ENCODE data around the gene COQ5.
"Not testable (repeated sequence)": the region's sequence is repeated elsewhere in the genome, so short reads cannot be mapped to it uniquely, and the experiment has no call there.

COQ5 gene

GRCh38 chr12:120522568-120522967 lies 6.4 kb downstream of the COQ5 start:
- DNase-seq: no peak

- DNase-seq: not testable (repeated sequence)
Observed at GRCh38 chr12:120519324-120519723, 9.6 kb downstream of the COQ5 start.

DNA sequence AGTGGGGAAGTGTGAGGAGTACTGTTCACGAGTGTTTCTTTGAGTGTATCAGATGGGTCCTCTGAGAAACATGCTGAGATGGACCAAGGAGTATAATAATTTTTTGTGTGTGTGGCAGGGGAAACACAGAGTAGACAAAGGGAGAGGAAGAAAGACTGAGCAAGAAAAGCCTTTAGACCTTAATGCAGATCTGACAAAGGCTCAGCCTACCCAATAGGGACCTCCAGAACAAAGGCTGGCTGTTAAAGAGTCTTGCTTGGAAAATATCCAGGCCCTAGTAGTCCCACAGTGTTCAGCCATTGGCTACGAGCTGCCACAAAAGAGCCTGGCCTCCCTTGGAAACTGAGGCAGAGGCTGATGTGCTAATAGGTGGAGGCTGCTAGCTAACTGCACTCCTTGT lies 13.5 kb downstream of the COQ5 start:
- DNase-seq: no peak

- no peak for DNase-seq
Observed at GRCh38 chr12:120514002-120514401, 15.0 kb downstream of the COQ5 start.

- DNase-seq: no peak
Observed at GRCh38 chr12:120508537-120508936, 20.4 kb downstream of the COQ5 start.

- DNase-seq: no peak
Observed at GRCh38 chr12:120504587-120504986, 24.4 kb downstream of the COQ5 start.

DNA sequence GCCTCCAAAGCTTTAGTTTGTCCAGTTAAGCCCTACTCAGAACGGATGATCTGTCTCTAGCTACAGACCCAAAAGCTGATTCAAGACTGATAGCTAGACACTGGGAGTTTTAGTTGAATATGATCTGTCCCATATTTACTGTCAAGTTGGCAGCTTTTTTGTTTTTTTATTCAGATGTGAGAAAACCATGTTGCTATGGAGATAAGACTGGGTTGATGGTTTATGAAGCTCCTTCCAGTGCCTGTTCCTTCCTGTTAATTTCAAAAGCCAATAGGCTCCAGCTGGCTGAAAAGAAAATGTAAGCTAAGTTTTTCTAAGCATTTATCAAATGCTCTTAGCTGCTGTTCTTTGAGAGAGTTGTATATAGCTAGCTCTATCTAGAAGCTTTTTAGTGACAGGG lies 28.4 kb downstream of the COQ5 start:
- DNase-seq: no peak

DNA sequence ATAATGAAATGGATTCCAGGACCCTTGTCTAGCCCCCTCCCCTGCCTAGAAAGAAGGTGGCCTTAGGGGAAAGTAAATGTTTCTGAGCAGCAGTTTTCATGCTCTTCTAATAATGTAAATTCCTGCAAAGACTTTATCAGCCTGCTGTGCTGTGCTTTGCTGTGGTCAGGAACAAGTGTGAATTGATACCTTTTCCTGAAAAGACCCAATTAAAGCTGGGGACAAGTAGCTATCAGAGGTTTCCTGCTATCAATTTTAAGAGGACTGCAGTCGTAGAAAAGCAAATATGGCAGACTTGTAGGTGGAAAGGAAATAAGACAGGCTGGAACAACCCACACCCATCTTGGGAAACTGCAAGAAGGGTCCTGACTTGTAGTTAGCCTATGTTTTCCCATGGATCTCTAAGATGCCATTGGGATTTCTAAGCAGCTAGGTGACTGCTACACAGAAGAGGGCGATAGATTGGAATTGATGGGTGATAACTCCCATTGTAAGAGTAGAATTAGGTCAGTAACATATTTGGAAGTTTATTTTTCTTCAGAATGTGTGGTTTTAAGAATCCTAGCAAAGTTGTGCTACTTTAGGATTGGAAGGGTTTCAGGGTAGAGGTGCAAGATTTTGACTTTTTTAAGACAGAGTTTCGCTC lies 30.0 kb downstream of the COQ5 start:
- no peak for DNase-seq

GRCh38 chr12:120497524-120498150 lies 31.3 kb downstream of the COQ5 start:
- no peak for DNase-seq

DNA sequence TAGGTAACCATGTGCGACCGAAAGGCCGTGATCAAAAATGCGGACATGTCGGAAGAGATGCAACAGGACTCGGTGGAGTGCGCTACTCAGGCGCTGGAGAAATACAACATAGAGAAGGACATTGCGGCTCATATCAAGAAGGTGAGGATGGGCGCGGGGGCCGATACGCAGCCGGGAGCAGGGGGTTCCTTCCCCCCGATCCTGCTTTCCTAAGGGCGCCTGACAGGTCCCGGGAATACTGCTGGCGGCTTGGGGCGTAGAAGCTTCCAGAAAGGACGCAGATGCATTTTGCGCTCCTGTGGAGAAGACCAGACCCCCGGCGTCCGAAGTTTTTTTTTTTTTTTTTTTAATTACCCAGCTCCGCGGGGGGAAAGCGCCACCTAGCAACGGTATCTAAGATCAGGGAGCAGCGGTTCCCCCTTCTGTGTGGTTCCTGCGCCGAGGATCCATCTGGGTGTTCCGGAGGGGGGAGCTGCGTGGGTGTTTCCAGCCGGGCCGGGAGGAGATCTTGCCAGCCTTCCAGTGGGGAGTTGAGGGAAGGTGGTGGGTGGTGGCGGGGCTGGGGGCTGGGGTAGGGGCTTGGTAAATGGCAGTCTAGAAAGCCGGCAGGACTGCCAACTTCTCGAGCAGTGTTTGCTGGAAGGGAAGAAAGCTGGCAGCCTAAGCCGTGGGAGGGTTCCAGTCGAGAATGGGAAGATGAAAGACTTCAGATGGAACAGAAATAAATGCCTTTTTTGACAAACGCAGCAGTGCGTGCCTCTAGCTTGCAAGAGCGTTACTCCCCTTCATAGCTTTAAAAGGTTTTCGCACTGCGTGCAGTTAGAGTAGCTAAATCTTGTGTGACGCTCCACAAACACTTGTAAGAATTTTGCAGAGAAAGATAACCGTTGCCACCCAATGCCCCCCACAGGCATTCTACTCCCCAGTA lies 32.3 kb downstream of the COQ5 start:
- peak; percentile 78 for DNase-seq

- peak; percentile 99 for DNase-seq
Observed at GRCh38 chr12:120495731-120496412, 33.1 kb downstream of the COQ5 start, which contains the start of gene DYNLL1. DYNLL1 (plus strand) TSS chr12:120496113; CDS start chr12:120496422, 309 bp downstream.

- no peak for DNase-seq
Observed at GRCh38 chr12:120495186-120495730, 33.7 kb downstream of the COQ5 start.

GRCh38 chr12:120490833-120491512 lies 38.0 kb downstream of the COQ5 start:
- no peak for DNase-seq

GRCh38 chr12:120490325-120490724 lies 38.6 kb downstream of the COQ5 start:
- DNase-seq: no peak

DNA sequence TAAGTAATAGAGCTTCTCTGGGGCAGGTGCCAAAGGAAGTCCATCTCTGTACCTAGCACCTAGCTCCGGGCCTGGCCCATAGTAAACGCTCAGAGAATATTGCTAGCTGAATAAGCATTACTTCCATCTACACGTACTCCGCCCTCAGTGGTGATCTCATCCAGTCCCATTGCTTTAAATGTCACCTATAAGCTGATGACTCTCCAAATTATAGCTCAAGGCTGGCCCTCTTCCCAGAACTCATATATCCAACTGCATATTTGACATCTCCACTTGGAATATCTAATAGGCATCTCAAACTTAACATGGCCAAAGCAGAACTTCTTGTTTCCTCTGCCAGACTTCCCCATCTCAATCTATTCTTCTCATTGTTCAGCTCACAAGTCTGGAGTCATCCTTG lies 39.9 kb downstream of the COQ5 start:
- no peak for DNase-seq

- no peak for DNase-seq
Observed at GRCh38 chr12:120488057-120488640, 40.8 kb downstream of the COQ5 start.

GRCh38 chr12:120487552-120487951 lies 41.4 kb downstream of the COQ5 start:
- DNase-seq: not testable (repeated sequence)

DNA sequence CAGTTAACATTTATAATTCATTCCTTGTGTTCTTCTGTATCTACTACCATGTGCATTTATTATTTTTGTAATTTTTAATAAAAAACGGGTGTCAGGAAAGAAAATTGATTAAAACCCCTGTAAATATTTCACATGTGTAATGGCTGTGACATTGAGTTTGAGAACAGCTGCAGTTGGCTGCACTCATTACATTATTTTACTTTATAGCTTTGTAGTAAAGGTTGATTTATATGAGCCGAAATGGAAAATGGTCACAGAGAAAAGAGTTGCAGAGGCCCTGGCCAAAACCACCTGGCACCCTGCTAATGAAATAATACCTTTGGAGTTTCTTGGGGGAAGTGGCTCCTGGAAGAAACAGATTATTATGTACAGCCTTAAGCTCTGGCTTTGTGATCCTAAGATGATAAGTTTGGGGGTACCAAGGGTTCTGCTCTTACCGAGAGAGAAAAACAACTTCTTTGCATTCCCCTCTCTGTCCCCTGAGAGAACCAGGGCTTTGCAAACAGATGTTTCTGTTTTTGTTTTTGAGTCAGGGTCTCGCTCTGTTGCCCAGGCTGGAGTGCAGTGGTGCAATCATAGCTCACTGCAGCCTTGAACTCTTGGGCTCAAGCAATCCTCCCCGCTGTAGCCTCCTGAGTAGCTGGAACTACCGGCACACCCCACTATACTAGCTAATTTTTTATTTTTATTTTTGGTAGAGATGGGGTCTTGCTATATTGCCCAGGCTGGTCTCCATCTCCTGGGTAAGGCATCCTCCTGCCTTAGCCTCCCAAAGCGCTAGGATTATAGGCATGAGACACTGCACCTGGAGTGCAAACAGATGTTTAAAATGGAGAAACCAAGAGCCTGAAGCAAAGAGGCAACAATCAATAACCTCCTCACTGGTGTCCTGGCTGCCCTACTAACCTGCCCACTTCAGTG lies 42.7 kb downstream of the COQ5 start:
- no peak for DNase-seq

DNA sequence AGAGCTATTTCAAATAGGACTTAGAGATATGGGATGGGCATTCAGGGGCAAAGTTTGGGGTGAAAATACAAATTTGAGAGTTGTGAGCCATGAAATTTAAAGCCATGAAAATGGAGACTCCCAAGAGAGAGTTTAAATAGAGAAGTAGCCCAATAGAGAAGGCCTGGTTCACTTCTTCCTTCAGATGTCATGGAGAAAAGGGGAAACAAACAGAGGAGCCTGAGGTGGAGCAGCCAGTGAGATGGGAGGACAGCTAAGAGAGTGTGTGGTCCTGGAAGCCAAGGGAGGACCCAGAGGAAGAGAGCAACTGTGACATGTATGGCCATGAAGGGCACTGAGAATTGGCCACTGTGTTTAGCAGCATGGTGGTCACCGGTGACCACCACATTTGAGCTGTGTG lies 45.3 kb downstream of the COQ5 start:
- DNase-seq: no peak

- no peak for DNase-seq
Observed at GRCh38 chr12:120481022-120481767, 47.8 kb downstream of the COQ5 start.
